Right atrium auricular region (tissue), 2 donors: ENCODE measurements around the gene OR10A6. TPM values are rescaled to one million over a fixed set of nuclear protein-coding genes. Genes with fewer than 3 reads are reported as not detected.

Experiments
- DNase-seq: peaks from one replicate; pipeline ENCODE4 v3.0.0-alpha.2; 2019; ENCODE audit warnings: low spot score
- H3K27ac ChIP-seq, 2 donors: fragments of 200-600 bp; sonication (generic); 1 replicate in 1 of 2; 2 replicates in 1 of 2; pipeline ENCODE4 v1.5.1; 2016 to 2019
- H3K27me3 ChIP-seq, 2 donors: fragments of 200-600 bp; sonication (generic); one replicate each; pipeline versions ENCODE4 v1.5.1 to v1.6.0; 2017 to 2019
- H3K36me3 ChIP-seq: fragments of 200-600 bp; sonication (generic); one replicate; pipeline ENCODE4 v1.5.1; 2016
- H3K4me1 ChIP-seq, 2 donors: fragments of 200-600 bp; sonication (generic); one replicate each; pipeline versions ENCODE4 v1.5.1 to v1.6.0; 2017 to 2019
- H3K4me3 ChIP-seq, 2 donors: fragments of 200-600 bp; sonication (generic); 1 replicate in 1 of 2; 2 replicates in 1 of 2; pipeline ENCODE4 v1.5.1; 2017 to 2019; ENCODE audit warnings: mild to moderate bottlenecking in 1 of 2, moderate library complexity in 1 of 2
- H3K9me3 ChIP-seq, 2 donors: fragments of 200-600 bp; sonication (generic); one replicate each; pipeline ENCODE4 v1.5.1; 2019
- CTCF ChIP-seq, 2 donors: fragments of 200-600 bp; sonication (generic); IDR thresholded peaks; one replicate each; pipeline ENCODE4 v1.5.1; 2019; ENCODE audit warnings: antibody characterized with exemption in 2 of 2
- total RNA-seq, 2 donors: library from RNA; depleted of rRNA; stranded (reverse); fragments of >200 nt; gene quantifications; one replicate each; pipeline ENCODE4 v1.1.0, GENCODE V29; 2016

The OR10A6 gene
- not detected for total RNA-seq

GRCh38 chr11:7931168-7931567 lies at the start of gene OR10A6:
OR10A6 (minus strand) TSS chr11:7931268; CDS start chr11:7928662, 2,606 bp downstream.
- TF ChIP-seq CTCF (IDR thresholded peaks at IDR 0.05): no peak
- H3K4me1 ChIP-seq: no peaks in the 10 kb centered on the region
- no peak for DNase-seq
- no peaks in the 10 kb centered on the region for H3K9me3 ChIP-seq
- H3K36me3 ChIP-seq: no peaks in the 10 kb centered on the region
- no peak within 1 kb of the TSS for H3K4me3 ChIP-seq
- no peak within 1 kb of the TSS for H3K27ac ChIP-seq
- no peaks in the 10 kb centered on the region for H3K27me3 ChIP-seq

- no peaks in the 10 kb centered on the region for H3K27me3 ChIP-seq
- no peaks in the 10 kb centered on the region for H3K4me1 ChIP-seq
- no peak for TF ChIP-seq CTCF (IDR thresholded peaks at IDR 0.05)
- no peak overlapping the region for H3K4me3 ChIP-seq
- DNase-seq: no peak
- no peaks in the 10 kb centered on the region for H3K36me3 ChIP-seq
- no peak overlapping the region for H3K27ac ChIP-seq
- H3K9me3 ChIP-seq: no peaks in the 10 kb centered on the region
Observed at GRCh38 chr11:7977232-7977917, 46.3 kb upstream of the OR10A6 start.

GRCh38 chr11:7974668-7975067 lies 43.6 kb upstream of the OR10A6 start:
- H3K9me3 ChIP-seq: no peaks in the 10 kb centered on the region
- H3K4me3 ChIP-seq: no peak overlapping the region
- no peak for TF ChIP-seq CTCF (IDR thresholded peaks at IDR 0.05)
- DNase-seq: no peak
- no peaks in the 10 kb centered on the region for H3K4me1 ChIP-seq
- H3K36me3 ChIP-seq: no peaks in the 10 kb centered on the region
- no peak overlapping the region for H3K27ac ChIP-seq
- H3K27me3 ChIP-seq: no peaks in the 10 kb centered on the region

GRCh38 chr11:7973011-7973410 lies 41.9 kb upstream of the OR10A6 start:
- no peaks in the 10 kb centered on the region for H3K27me3 ChIP-seq

GRCh38 chr11:7971846-7972245 lies 40.8 kb upstream of the OR10A6 start:
- TF ChIP-seq CTCF (IDR thresholded peaks at IDR 0.05): no peak
- H3K9me3 ChIP-seq: no peaks in the 10 kb centered on the region
- no peak overlapping the region for H3K4me3 ChIP-seq
- no peak for DNase-seq
- no peak overlapping the region for H3K27ac ChIP-seq
- no peaks in the 10 kb centered on the region for H3K4me1 ChIP-seq
- no peaks in the 10 kb centered on the region for H3K36me3 ChIP-seq
- no peaks in the 10 kb centered on the region for H3K27me3 ChIP-seq

More at GRCh38 chr11:7973011-7973410, 41.9 kb upstream of the OR10A6 start:
- no peaks in the 10 kb centered on the region for H3K4me1 ChIP-seq
- no peaks in the 10 kb centered on the region for H3K9me3 ChIP-seq
- no peaks in the 10 kb centered on the region for H3K36me3 ChIP-seq
- TF ChIP-seq CTCF (IDR thresholded peaks at IDR 0.05): no peak
- H3K27ac ChIP-seq: no peak overlapping the region
- H3K4me3 ChIP-seq: no peak overlapping the region
- DNase-seq: no peak
